ENCODE results near the gene HOXD1.
A peak's percentile ranks its signal among the peaks of the same experiment; 100 is the strongest.

HOXD1 gene

GRCh38 chr2:176154576-176155252 lies 33.8 kb upstream of the HOXD1 start:
- no peak for DNase-seq

- DNase-seq = no peak
These were observed 33.0 kb upstream of the HOXD1 start for GRCh38 chr2:176155356-176156044.

- DNase-seq = no peak
These were observed 32.1 kb upstream of the HOXD1 start for GRCh38 chr2:176156301-176156806.

GRCh38 chr2:176156807-176157498 lies 31.5 kb upstream of the HOXD1 start, which contains the start of gene HOXD3:
TSS of gene HOXD3 (plus strand) at chr2:176157307. CDS start at chr2:176169115, 11,808 bp downstream.
- DNase-seq = no peak

GRCh38 chr2:176157499-176158185 lies 30.8 kb upstream of the HOXD1 start:
- DNase-seq = peak; percentile 42

- no peak for DNase-seq
These were observed 30.3 kb upstream of the HOXD1 start for GRCh38 chr2:176158186-176158591.

- DNase-seq = no peak
These were observed 29.4 kb upstream of the HOXD1 start for GRCh38 chr2:176158855-176159662.

GRCh38 chr2:176159663-176160250 lies 28.7 kb upstream of the HOXD1 start:
- DNase-seq = no peak

- no peak for DNase-seq
These were observed 28.1 kb upstream of the HOXD1 start for GRCh38 chr2:176160251-176160985.

GRCh38 chr2:176160986-176161824 lies 27.3 kb upstream of the HOXD1 start:
- no peak for DNase-seq

- no peak for DNase-seq
These were observed 26.4 kb upstream of the HOXD1 start for GRCh38 chr2:176161825-176162626.

GRCh38 chr2:176162911-176163671 lies 25.4 kb upstream of the HOXD1 start:
- no peak for DNase-seq

- no peak for DNase-seq
These were observed 24.8 kb upstream of the HOXD1 start for GRCh38 chr2:176163672-176164056.

GRCh38 chr2:176164201-176164600 lies 24.3 kb upstream of the HOXD1 start:
- DNase-seq = no peak

GRCh38 chr2:176164611-176165369 lies 23.7 kb upstream of the HOXD1 start:
- DNase-seq = no peak

- no peak for DNase-seq
These were observed 23.0 kb upstream of the HOXD1 start for GRCh38 chr2:176165370-176166050.

GRCh38 chr2:176166272-176166671 lies 22.2 kb upstream of the HOXD1 start:
- DNase-seq = no peak
